ENCODE data around the gene CHPF2.

CHPF2 gene

GRCh38 chr7:151246851-151247580 lies 14.7 kb downstream of the CHPF2 start:
- DNase-seq (ENCODE audit: low spot score): no peak

- no peak for DNase-seq (ENCODE audit: low spot score)
These were observed 15.5 kb downstream of the CHPF2 start for GRCh38 chr7:151247611-151248345.

DNA sequence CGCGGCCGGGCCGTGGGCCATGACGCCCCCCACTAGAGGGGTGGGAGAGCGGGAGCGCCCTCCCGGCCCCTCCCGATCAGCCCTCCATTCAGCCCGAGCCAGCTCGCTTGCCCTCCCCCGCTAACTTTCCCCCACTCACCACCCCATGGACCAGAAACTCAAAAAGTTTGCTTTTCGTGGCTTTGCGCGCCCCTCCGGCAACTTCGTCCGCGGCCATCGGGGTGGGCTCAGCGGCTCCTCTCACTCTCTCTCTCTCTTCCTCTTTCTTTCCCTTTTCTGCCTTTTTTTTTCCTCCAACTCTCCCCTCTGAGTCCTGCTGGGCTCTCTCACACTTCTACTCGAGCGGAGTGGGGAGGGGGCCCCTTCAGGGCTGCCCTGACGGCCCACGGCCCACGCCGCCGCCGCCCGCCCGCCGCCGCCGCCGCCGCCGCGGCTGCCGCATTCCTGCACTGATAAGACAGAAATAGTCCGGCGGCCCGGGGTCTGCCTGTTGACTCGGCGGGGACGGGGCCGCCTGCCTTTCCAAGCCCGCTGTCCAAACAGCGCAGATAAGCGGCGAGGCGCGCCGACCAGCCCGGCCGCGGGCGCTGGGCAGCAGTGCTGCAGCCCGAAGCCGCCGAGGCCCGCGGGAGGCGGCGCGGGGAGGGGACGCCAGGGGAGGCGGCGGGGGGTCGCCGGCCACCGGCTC lies 16.2 kb downstream of the CHPF2 start, which contains the start of gene SMARCD3:
SMARCD3 (minus strand) TSS at position 349 of the 688 bp plus-strand sequence; CDS start at position 217, 132 bp downstream.
- DNase-seq (ENCODE audit: low spot score): peak; percentile 37

GRCh38 chr7:151249034-151249731 lies 16.9 kb downstream of the CHPF2 start:
- DNase-seq (ENCODE audit: low spot score): peak; percentile 48

DNA sequence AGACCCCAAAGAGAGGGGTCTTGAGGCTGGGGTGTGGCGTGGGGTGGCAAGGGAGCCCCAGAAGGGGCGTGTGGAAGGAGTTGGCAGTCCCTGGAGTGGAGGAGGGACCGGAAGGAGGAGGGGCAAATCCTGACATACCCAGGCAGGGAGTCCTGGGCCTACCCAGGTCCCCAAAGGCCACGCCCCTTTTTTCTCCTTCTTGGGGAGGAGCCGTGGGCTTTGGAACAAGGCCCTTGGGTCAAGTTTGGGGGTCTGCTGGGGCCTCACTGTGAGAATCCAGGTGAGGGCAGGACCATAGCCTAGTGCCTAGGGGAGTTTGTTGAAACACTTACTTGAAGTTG lies 17.4 kb downstream of the CHPF2 start:
- DNase-seq (ENCODE audit: low spot score): peak; percentile 47

GRCh38 chr7:151250181-151251132 lies 18.2 kb downstream of the CHPF2 start:
- DNase-seq (ENCODE audit: low spot score): no peak

DNA sequence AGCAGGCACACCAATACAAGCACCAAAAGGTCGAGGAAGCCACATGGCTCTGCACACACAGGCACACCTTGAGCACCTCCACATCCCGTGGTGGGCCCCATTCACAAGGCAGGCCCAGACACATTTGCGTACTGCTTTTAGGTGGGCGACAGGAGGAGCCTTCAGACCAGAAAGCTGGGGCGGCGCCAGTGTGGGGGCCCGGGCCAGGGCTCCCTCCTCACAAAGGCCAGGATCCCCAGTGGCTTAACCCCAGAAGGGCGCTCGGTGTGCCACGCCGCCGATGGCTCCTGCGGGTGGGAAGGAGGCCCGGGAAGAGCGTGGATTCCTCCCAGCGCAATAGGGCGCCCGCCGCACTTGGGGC lies 19.0 kb downstream of the CHPF2 start:
- peak; percentile 26 for DNase-seq (ENCODE audit: low spot score)

GRCh38 chr7:151251689-151252560 lies 19.6 kb downstream of the CHPF2 start:
- DNase-seq (ENCODE audit: low spot score): peak; percentile 58

GRCh38 chr7:151252561-151252835 lies 20.2 kb downstream of the CHPF2 start:
- DNase-seq (ENCODE audit: low spot score): no peak

DNA sequence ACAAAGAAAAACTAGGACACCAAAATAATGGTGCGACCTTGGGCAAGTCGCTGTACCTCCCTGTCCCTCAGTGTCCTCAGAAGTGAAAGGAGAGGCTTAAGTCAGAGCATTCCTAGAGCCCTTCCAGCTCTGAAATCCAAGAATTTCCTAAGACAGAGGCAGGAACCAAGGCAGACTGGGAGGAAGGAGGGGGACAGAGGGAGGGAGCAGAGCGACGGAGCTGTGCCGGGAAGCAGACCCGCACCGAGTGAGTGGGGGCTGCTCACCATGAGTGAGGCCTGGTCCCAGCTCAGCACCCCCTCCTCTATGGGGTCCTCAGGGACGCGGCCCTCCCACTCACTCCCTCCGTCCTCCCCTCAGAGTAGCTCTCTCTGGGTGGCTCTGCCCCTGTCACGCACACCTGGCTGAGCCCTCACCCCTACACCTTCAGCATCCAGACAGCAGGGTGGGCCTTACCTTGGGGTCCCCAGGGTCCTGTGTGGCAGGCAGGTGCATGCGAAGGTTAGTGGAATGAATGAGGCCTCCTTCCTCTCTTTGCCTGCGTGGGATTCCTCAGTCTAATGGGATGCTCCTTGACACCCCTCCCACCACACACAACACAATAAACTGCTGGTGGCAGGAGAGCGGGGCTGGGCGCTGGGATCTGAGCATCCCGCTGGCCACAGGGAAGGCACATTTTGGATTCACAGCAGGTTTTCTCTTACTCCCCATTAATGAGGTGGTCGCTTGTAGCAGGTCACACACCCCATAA lies 20.9 kb downstream of the CHPF2 start:
- no peak for DNase-seq (ENCODE audit: low spot score)

DNA sequence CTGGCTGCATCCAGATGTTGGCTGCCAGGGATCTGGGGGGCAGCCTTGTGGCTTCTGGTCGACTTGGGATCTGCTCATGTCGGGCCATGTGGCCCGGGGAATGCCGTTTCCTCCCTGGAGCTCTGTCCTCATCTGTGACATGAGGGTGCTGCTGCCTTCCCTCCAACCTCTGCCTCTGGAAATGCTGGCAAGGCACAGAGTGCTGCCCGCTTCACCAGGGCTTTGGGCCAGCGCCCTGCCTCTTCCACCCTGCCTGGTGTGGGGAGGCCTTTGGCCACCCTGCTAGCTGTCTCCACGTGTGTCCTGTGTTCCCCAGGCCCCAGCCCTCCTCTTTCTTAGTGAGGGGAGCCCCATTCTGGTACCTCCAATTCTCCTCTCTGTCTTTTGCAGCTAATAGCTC lies 22.0 kb downstream of the CHPF2 start:
- no peak for DNase-seq (ENCODE audit: low spot score)

GRCh38 chr7:151254851-151255250 lies 22.6 kb downstream of the CHPF2 start:
- no peak for DNase-seq (ENCODE audit: low spot score)

DNA sequence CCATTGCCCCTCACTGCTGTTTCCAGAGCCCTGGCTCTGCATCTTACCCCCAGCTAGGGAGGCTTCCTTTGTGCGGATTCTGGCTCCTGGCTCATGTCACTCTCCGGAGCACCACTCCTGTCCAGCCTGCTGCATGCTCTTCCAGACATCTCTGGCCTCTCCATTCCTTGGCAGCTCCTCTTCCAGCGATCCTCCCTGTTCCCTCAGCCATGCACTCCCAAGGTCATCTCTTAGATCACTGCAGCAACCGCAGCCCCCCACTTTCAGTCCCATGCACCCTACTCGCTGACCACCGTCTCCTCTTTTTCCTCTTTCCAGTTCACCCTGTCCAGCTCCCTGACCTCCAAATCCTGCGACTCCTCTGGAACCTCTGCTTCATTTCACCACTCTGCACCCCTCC lies 23.1 kb downstream of the CHPF2 start:
- DNase-seq (ENCODE audit: low spot score): no peak

DNA sequence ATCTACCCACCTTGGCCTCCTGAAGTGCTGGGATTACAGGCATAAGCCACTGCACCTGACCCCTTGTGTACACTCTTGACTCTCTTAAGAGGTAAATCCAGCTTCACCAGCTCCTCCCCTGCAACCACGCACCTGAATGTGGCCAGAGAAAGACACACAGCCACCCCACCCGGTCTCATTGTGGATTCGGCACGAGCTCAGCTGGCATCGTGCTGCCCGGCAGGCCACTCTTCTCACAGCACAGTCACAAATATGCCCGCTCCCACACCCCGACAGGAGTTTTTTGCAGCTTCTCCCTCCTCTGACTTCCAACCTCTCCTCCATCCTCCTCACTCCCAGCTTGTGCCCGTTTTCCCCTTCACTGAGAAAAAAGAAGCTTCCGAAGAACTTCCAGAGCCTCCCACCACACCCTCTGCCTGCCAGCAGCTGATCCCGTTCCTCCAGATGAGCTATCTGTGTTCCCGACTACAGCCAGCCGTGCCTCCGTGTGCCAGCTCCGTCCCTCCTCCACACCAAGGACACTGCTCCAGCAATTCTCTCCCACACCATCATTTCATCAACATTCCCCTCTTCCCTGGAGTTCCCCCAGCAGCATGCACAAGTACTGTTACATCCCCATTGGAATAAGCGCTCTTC lies 24.2 kb downstream of the CHPF2 start:
- DNase-seq (ENCODE audit: low spot score): no peak

DNA sequence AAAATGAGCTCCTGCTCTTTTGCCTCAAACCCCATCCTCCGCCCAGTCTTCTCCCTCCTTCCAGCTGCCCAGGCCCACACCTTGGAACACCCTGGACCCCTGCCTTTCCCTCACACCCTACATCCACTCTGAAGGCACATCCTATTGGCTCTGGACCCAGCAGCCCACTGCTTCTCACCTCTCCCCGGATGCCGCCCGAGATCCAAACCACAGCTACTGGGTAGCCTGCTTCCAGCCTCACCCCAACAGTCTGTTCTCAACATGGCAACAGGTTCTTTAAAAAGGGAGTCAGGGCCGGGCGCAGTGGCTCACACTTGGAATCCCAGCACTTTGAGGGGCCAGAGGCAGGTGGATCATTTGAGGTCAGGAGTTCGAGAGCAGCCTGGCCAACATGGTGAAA lies 25.7 kb downstream of the CHPF2 start:
- DNase-seq (ENCODE audit: low spot score): no peak

DNA sequence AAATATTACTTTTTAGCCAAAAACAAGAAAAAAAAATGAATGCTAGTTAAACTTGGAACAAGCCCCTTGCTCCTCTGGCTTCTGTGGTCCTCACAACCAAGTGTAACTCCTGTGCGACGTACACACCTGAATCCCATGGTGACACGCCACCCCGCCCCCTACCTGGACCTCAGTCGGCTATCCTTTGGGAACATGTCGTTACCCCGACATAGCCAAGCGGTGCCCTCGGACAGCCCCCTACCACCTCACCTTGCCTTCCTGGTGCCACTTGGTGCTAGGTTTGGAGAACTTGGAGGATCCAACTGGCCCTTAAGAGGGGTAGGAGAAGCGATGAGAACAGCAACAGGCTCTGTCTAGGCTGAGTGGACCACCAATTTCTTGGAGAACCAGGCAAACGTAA lies 28.2 kb downstream of the CHPF2 start:
- DNase-seq (ENCODE audit: low spot score): no peak

DNA sequence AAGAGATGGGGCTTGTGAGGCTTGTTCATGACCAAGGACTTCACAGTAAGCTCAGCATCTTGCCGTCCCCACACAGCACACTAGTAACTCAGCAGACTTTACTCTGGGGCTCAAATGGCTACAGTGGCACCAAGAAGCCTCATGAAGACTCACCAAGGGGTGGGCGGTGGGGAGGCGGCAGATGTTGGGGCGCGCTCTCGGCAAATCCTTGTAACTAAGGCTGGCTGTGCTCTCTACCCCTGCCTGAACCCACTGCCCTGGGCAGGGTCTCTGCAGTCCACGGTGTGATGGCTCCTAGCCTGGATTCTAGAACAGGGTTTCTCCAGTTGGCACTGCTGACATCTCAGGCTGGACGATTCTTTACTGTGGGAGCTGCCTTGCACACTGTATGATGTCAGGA lies 28.6 kb downstream of the CHPF2 start:
- DNase-seq (ENCODE audit: low spot score): no peak

DNA sequence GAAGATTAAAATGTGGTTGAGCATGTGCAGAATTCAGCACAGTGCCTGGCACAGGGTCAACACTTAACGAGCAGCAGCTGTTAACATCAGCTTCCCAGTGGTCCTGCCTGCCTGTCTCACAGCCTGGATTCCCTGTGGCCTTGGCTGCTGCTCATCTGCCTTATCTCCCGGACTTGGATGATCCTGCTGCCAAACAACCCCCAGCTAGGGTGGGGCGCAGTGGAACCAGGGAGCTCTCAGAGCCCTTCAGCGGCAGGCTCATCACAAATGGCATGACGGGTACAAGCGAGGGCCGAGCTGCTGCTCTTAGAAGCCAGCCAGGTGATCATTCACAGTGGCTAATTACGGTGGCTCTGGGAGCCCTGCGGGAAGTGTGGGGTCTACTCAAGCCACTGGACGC lies 29.2 kb downstream of the CHPF2 start:
- DNase-seq (ENCODE audit: low spot score): no peak

DNA sequence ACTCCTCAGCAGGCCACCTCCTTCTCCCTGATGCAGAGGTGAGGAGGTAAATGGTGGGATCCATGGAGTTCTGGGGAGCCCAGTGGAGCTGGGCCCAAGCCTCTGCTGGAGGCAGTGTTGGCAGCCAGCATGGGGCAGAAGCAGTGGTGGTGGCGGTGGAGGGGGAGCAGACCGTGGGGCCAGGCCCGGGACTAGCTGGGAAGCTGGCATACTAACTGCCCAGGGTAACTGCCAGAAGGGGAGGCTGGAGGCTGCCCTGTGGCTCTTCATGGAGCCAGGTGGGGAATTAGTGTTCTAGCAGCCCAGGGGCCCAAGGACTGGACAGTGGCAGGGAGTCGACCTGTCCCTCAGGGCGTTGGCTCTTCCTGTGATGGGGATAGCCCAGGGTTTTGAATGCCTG lies 32.3 kb downstream of the CHPF2 start:
- no peak for DNase-seq (ENCODE audit: low spot score)

All from SW480 (cell line).